Measurements from ENCODE around the gene NELFE.

GRCh38 chr6:31971993-31972708 lies 13.4 kb upstream of the NELFE start, which contains the start of gene DXO:
- no peak for TF ChIP-seq CTCF (conservative IDR thresholded peaks at IDR 0.05)
- no peak for TF ChIP-seq EZH2 (IDR thresholded peaks at IDR 0.05; ENCODE audit: low read depth)

Data from PC-9 (cell line).